Spleen (tissue), 7 donors: ENCODE results near the gene TSNAXIP1.

Source experiments
- CTCF ChIP-seq, 11 experiments: fragments of 200-600 bp in 7 of 11; fragments of 450-650 bp in 4 of 11; sonication (generic) in 4 of 11; IDR thresholded peaks in 8 of 11; conservative IDR thresholded peaks in 3 of 11; 1 replicate in 7 of 11; 2 replicates in 4 of 11; pipeline versions ENCODE4 v1.4.0 to v1.8.0; 2016 to 2021; ENCODE audit warnings: antibody characterized with exemption in 11 of 11, inconsistent platforms in 4 of 11, mild to moderate bottlenecking in 1 of 11
- POLR2A ChIP-seq, 3 donors: fragments of 450-650 bp; IDR thresholded peaks; one replicate each; pipeline ENCODE4 v1.5.1; 2017; ENCODE audit warnings: antibody characterized with exemption in 3 of 3, mild to moderate bottlenecking in 1 of 3
- POLR2AphosphoS5 ChIP-seq, 3 donors: sonication (generic); formaldehyde crosslinking; IDR thresholded peaks; one replicate each; pipeline ENCODE4 v1.5.1; 2017; ENCODE audit warnings: antibody characterized with exemption in 3 of 3
- donor health status: DM: no; HTN: no; CAD: no; lungs with moderate emphysema.
- donor health status: DM: no; HTN: no; CAD: no.
- donor health status: DM: no; HTN: no; CAD: no.

GRCh38 chr16:67773569-67774456, 32.9 kb upstream of the TSNAXIP1 start:
- TF ChIP-seq CTCF (IDR thresholded peaks at IDR 0.05 in 8 of 11, conservative IDR thresholded peaks at IDR 0.05 in 3 of 11) (no peak), POLR2A (IDR thresholded peaks at IDR 0.05) (no peak), POLR2AphosphoS5 (IDR thresholded peaks at IDR 0.05) (peak in 1 of 3 donors; percentile 63)
